HCT116 (cell line): ENCODE data around the gene NPDC1.

Source experiments
- ATF3 ChIP-seq: IDR thresholded peaks from 2 replicates; pipeline ENCODE4 v1.6.1; 2012
- CTCF ChIP-seq, 3 experiments: fragments of 200-600 bp in 1 of 3; sonication (generic) in 1 of 3; IDR thresholded peaks in 2 of 3; conservative IDR thresholded peaks in 1 of 3; 2 replicates each; pipeline ENCODE4 v1.5.1; 2012 to 2017; ENCODE audit warnings: low read depth in 2 of 3, low read length in 2 of 3, antibody characterized with exemption in 1 of 3, borderline replicate concordance in 1 of 3, control low read depth in 1 of 3, mild to moderate bottlenecking in 1 of 3, mixed read lengths in 1 of 3, mixed run types in 1 of 3, moderate library complexity in 1 of 3; ENCODE audit not compliant: insufficient read depth in 1 of 3
- MAX ChIP-seq: IDR thresholded peaks from 2 replicates; pipeline ENCODE4 v1.6.1; 2012
- POLR2A ChIP-seq: IDR thresholded peaks from 2 replicates; pipeline ENCODE4 v1.7.0; 2011; ENCODE audit warnings: borderline replicate concordance; ENCODE audit not compliant: insufficient read depth, insufficient read length; ENCODE audit errors: extremely low read depth
- POLR2AphosphoS5 ChIP-seq: IDR thresholded peaks from 2 replicates; pipeline ENCODE4 v1.6.1; 2011; ENCODE audit warnings: mild to moderate bottlenecking, low read depth, low read length, moderate library complexity
- SP1 ChIP-seq: IDR thresholded peaks from 2 replicates; pipeline ENCODE4 v1.6.1; 2012; ENCODE audit warnings: low read depth

- TF ChIP-seq ATF3 (no peak), POLR2A (no peak), MAX (no peak), POLR2AphosphoS5 (no peak), SP1 (no peak), CTCF (IDR thresholded peaks at IDR 0.05 in 2 of 3, conservative IDR thresholded peaks at IDR 0.05 in 1 of 3; ENCODE audit: borderline replicate concordance in 1 of 3, insufficient read depth in 1 of 3, low read depth in 2 of 3, low read length in 2 of 3) (no peak)
These were observed 28.0 kb upstream of the NPDC1 start for GRCh38 chr9:137073992-137074399.
